ENCODE measurements around the gene IGF1R. TPM values are rescaled to one million over a fixed set of nuclear protein-coding genes. Genes with fewer than 3 reads are reported as not detected.

Gene IGF1R
- total and polyA plus RNA-seq, 2 of the 13 experiments (the other 11 are each of a cell fraction or from before 2014, with no cell fraction given): 15.9 to 18.4 TPM

GRCh38 chr15:98647774-98648653, at the start of gene IGF1R (continued):
- TF ChIP-seq DMTF1 (CRISPR knock-in tag; IDR thresholded peaks at IDR 0.05): no peak
- no peak for TF ChIP-seq ZBTB10 (CRISPR knock-in tag; IDR thresholded peaks at IDR 0.05; ENCODE audit: borderline replicate concordance)
- no peak for TF ChIP-seq ZNF468 (CRISPR knock-in tag; IDR thresholded peaks at IDR 0.05)
- TF ChIP-seq ZNF841 (CRISPR knock-in tag; IDR thresholded peaks at IDR 0.05; ENCODE audit: borderline replicate concordance): no peak
- TF ChIP-seq SP5 (CRISPR knock-in tag; IDR thresholded peaks at IDR 0.05; ENCODE audit: borderline replicate concordance, low read depth): 0 out of 2 replicates have a peak, but pooled peaks have one; percentile 24
- peak; percentile 66 for TF ChIP-seq GMEB1 (CRISPR knock-in tag; IDR thresholded peaks at IDR 0.05; ENCODE audit: borderline replicate concordance)
- peak; percentile 85; the same call in 1 of the 2 replicates for TF ChIP-seq PCBP1 (IDR thresholded peaks at IDR 0.05; ENCODE audit: borderline replicate concordance, low read depth, low read length)
- no peak for TF ChIP-seq GFI1 (CRISPR knock-in tag; IDR thresholded peaks at IDR 0.05; ENCODE audit: borderline replicate concordance)
- TF ChIP-seq ATF2 (CRISPR knock-in tag; IDR thresholded peaks at IDR 0.05): no peak
- TF ChIP-seq MXD1 (CRISPR knock-in tag; IDR thresholded peaks at IDR 0.05): no peak
- no peak for TF ChIP-seq PHF5A (CRISPR knock-in tag; IDR thresholded peaks at IDR 0.05; ENCODE audit: low read depth, unreplicated experiment)
- no peak for TF ChIP-seq ZFP41 (CRISPR knock-in tag; IDR thresholded peaks at IDR 0.05; ENCODE audit: borderline replicate concordance)
- peak; percentile 73 for TF ChIP-seq AGO2 (optimal IDR thresholded peaks at IDR 0.05; ENCODE audit: low read depth, low read length)
- TF ChIP-seq PHF8 (CRISPR knock-in tag; IDR thresholded peaks at IDR 0.05): peak; percentile 58; the same call in 1 of the 2 replicates
- TF ChIP-seq ZFX (CRISPR knock-in tag; IDR thresholded peaks at IDR 0.05; ENCODE audit: low read depth): no peak; the same call in none of the 2 replicates
- peak; percentile 58; the same call in 1 of the 2 replicates for TF ChIP-seq MYC (CRISPR knock-in tag; IDR thresholded peaks at IDR 0.05; ENCODE audit: borderline replicate concordance)
- no peak for TF ChIP-seq ZNF513 (CRISPR knock-in tag; conservative IDR thresholded peaks at IDR 0.05)
